PC-9 (cell line): ENCODE measurements around the gene EXOC2. TPM values are rescaled to one million over a fixed set of nuclear protein-coding genes. Genes with fewer than 3 reads are reported as not detected.

ENCODE experiments used
- BruUV-seq: library from RNA; stranded (reverse); fragments of 400-500 nt; replicated peaks from 2 replicates; lab custom pipeline; 2021; lab: Mats Ljungman, UMichigan
- CTCF ChIA-PET: fragments of 300-600 bp; sonication (Branson Sonifier 250); formaldehyde crosslinking; loops from one replicate; lab custom pipeline; 2022; ENCODE audit warnings: antibody characterized with exemption; lab: Charles Lee
- POLR2A ChIA-PET: fragments of 300-600 bp; sonication (Branson Sonifier 250); formaldehyde crosslinking; loops from one replicate; lab custom pipeline; 2022; ENCODE audit warnings: antibody characterized with exemption; ENCODE audit not compliant: unreplicated experiment; lab: Charles Lee
- DNase-seq, 2 experiments: peaks; one replicate each; pipeline versions ENCODE4 v3.0.0 to v3.0.0-alpha.2; 2015 to 2022; ENCODE audit warnings: mixed read lengths in 1 of 2
- H2AFZ ChIP-seq: fragments of 200-600 bp; sonication (generic); 2 replicates; pipeline ENCODE4 v1.8.1; 2017; ENCODE audit warnings: antibody characterized with exemption
- H3F3A ChIP-seq: fragments of 200-600 bp; sonication (generic); 2 replicates; pipeline ENCODE4 v1.8.1; 2017; ENCODE audit warnings: antibody characterized with exemption, mild to moderate bottlenecking, low read depth; ENCODE audit not compliant: insufficient read depth
- H3K27ac ChIP-seq: fragments of 200-600 bp; sonication (generic); 2 replicates; pipeline ENCODE4 v1.6.1; 2016; ENCODE audit warnings: mixed run types
- H3K27me3 ChIP-seq: fragments of 200-600 bp; sonication (generic); 2 replicates; pipeline ENCODE4 v1.6.1; 2016; ENCODE audit warnings: low read depth, mixed run types; ENCODE audit not compliant: insufficient read depth
- H3K36me3 ChIP-seq: fragments of 200-600 bp; sonication (generic); 2 replicates; pipeline ENCODE4 v1.6.1; 2016; ENCODE audit warnings: low read depth, mixed run types
- H3K4me1 ChIP-seq: fragments of 200-600 bp; sonication (generic); replicated peaks from 2 replicates; pipeline ENCODE4 v1.6.1; 2016; ENCODE audit warnings: mixed run types; ENCODE audit not compliant: insufficient read depth
- H3K4me2 ChIP-seq: fragments of 200-600 bp; sonication (generic); 2 replicates; pipeline ENCODE4 v1.6.1; 2017; ENCODE audit warnings: mixed run types
- H3K4me3 ChIP-seq: fragments of 200-600 bp; sonication (generic); 2 replicates; pipeline ENCODE4 v1.6.1; 2016; ENCODE audit warnings: mixed run types
- H3K79me2 ChIP-seq: fragments of 200-600 bp; sonication (generic); 2 replicates; pipeline ENCODE4 v1.6.1; 2017; ENCODE audit warnings: low read depth, mixed run types
- H3K9me2 ChIP-seq: fragments of 200-600 bp; sonication (generic); 2 replicates; pipeline ENCODE4 v1.8.1; 2017; ENCODE audit warnings: mild to moderate bottlenecking; ENCODE audit not compliant: insufficient read depth
- H3K9me3 ChIP-seq: fragments of 200-600 bp; sonication (generic); 2 replicates; pipeline ENCODE4 v1.8.1; 2016; ENCODE audit warnings: low read depth; ENCODE audit not compliant: insufficient read depth
- H4K20me1 ChIP-seq: fragments of 200-600 bp; sonication (generic); 2 replicates; pipeline ENCODE4 v1.8.1; 2017; ENCODE audit not compliant: insufficient read depth
- CTCF ChIP-seq: fragments of 200-600 bp; sonication (generic); conservative IDR thresholded peaks from 2 replicates; pipeline ENCODE4 v1.6.1; 2017; ENCODE audit warnings: mixed run types, antibody characterized with exemption, mild to moderate bottlenecking, moderate library complexity
- EZH2 ChIP-seq: fragments of 200-600 bp; sonication (generic); IDR thresholded peaks from 2 replicates; pipeline ENCODE4 v1.8.0; 2017; ENCODE audit warnings: antibody characterized with exemption, low read depth
- intact Hi-C: fragments of 100-400 bp; cut with micrococcal nuclease; formaldehyde crosslinking; loops from one replicate; pipeline ENCODE4 v1.10.0; 2022; ENCODE audit not compliant: unreplicated experiment
- total RNA-seq: library from RNA; stranded (reverse); gene quantifications from 2 replicates; pipeline ENCODE4 v1.2.3, GENCODE V29; 2021

The EXOC2 gene
- total RNA-seq, 1 experiment from 2014 or later, result 28.2 TPM

- Histone ChIP-seq H3K4me3 (no peak overlapping the region), H3K79me2 (no peaks in the 10 kb centered on the region), H3K27ac (no peak overlapping the region), H3K9me3 (no peaks in the 10 kb centered on the region), H3K9me2 (no peaks in the 10 kb centered on the region), H4K20me1 (no peaks in the 10 kb centered on the region), H3K36me3 (no peaks in the 10 kb centered on the region), H3K27me3 (peaks cover 16% of the 10 kb centered on the region), H3K4me1 (no peaks in the 10 kb centered on the region), H2AFZ (no peak overlapping the region), H3F3A (no peaks in the 10 kb centered on the region), H3K4me2 (no peak overlapping the region)
- BruUV-seq, result no TSS peak
- ChIA-PET CTCF (no interaction called here), POLR2A (no interaction called here)
- intact Hi-C loops, result no loop called here
- no peak for TF ChIP-seq EZH2
- TF ChIP-seq CTCF, result no peak
- DNase-seq, result no peak
Measured at GRCh38 chr6:444653-445275, 248.2 kb downstream of the EXOC2 start.

- intact Hi-C loops, result no loop called here
- no peak overlapping the region for H2AFZ ChIP-seq
- no peak for TF ChIP-seq CTCF
- TF ChIP-seq EZH2, result no peak
- no peaks in the 10 kb centered on the region for H3K4me1 ChIP-seq
- H3K27me3 ChIP-seq, result peaks cover 16% of the 10 kb centered on the region
- H3K9me3 ChIP-seq, result no peaks in the 10 kb centered on the region
- H3K4me2 ChIP-seq, result no peak overlapping the region
- no peak overlapping the region for H3K27ac ChIP-seq
- no peak overlapping the region for H3K4me3 ChIP-seq
- POLR2A ChIA-PET, result no interaction called here
- no peaks in the 10 kb centered on the region for H3K36me3 ChIP-seq
- H4K20me1 ChIP-seq, result no peaks in the 10 kb centered on the region
- no peaks in the 10 kb centered on the region for H3F3A ChIP-seq
- no TSS peak for BruUV-seq
- no peak for DNase-seq
- H3K79me2 ChIP-seq, result no peaks in the 10 kb centered on the region
- H3K9me2 ChIP-seq, result no peaks in the 10 kb centered on the region
- CTCF ChIA-PET, result no interaction called here
Measured at GRCh38 chr6:443621-444159, 249.2 kb downstream of the EXOC2 start.

- Histone ChIP-seq H3K4me1 (no peaks in the 10 kb centered on the region), H3K27me3 (peaks cover 9% of the 10 kb centered on the region; the same call in 1 of the 2 replicates), H3K36me3 (no peaks in the 10 kb centered on the region), H4K20me1 (no peaks in the 10 kb centered on the region), H3F3A (no peaks in the 10 kb centered on the region), H3K4me3 (no peak overlapping the region), H3K79me2 (no peaks in the 10 kb centered on the region), H3K9me3 (no peaks in the 10 kb centered on the region), H2AFZ (no peak overlapping the region), H3K27ac (no peak overlapping the region), H3K9me2 (no peaks in the 10 kb centered on the region), H3K4me2 (no peak overlapping the region)
- BruUV-seq, result no TSS peak
- TF ChIP-seq EZH2, result no peak
- no peak for TF ChIP-seq CTCF
- no peak for DNase-seq
- CTCF ChIA-PET, result no interaction called here
- intact Hi-C loops, result no loop called here
- POLR2A ChIA-PET, result no interaction called here
Measured at GRCh38 chr6:441126-441920, 251.6 kb downstream of the EXOC2 start.
